ENCODE data around the gene TMEM214.

Gene TMEM214

GRCh38 chr2:27019931-27020855 lies 12.6 kb upstream of the TMEM214 start:
- TF ChIP-seq POLR2AphosphoS5 (IDR thresholded peaks at IDR 0.05; ENCODE audit: low read depth, low read length) (no peak), TAF1 (IDR thresholded peaks at IDR 0.05; ENCODE audit: borderline replicate concordance, insufficient read depth, low read length) (no peak), SIN3A (IDR thresholded peaks at IDR 0.05; ENCODE audit: borderline replicate concordance, insufficient read depth, low read length) (no peak), FOXP2 (optimal IDR thresholded peaks at IDR 0.05; ENCODE audit: borderline replicate concordance, extremely low read depth, extremely low read length, insufficient read depth) (no peak), REST (IDR thresholded peaks at IDR 0.05; ENCODE audit: insufficient read depth in 1 of 2, low read depth in 2 of 2, low read length in 2 of 2) (no peak)

GRCh38 chr2:27021253-27022049 lies 11.3 kb upstream of the TMEM214 start:
- TF ChIP-seq FOXP2 (optimal IDR thresholded peaks at IDR 0.05; ENCODE audit: borderline replicate concordance, extremely low read depth, extremely low read length, insufficient read depth) (no peak), TAF1 (IDR thresholded peaks at IDR 0.05; ENCODE audit: borderline replicate concordance, insufficient read depth, low read length) (no peak), POLR2AphosphoS5 (IDR thresholded peaks at IDR 0.05; ENCODE audit: low read depth, low read length) (no peak), SIN3A (IDR thresholded peaks at IDR 0.05; ENCODE audit: borderline replicate concordance, insufficient read depth, low read length) (no peak), REST (IDR thresholded peaks at IDR 0.05; ENCODE audit: insufficient read depth in 1 of 2, low read depth in 2 of 2, low read length in 2 of 2) (no peak)

- TF ChIP-seq SIN3A (IDR thresholded peaks at IDR 0.05; ENCODE audit: borderline replicate concordance, insufficient read depth, low read length) (no peak), POLR2AphosphoS5 (IDR thresholded peaks at IDR 0.05; ENCODE audit: low read depth, low read length) (no peak), TAF1 (IDR thresholded peaks at IDR 0.05; ENCODE audit: borderline replicate concordance, insufficient read depth, low read length) (no peak), FOXP2 (optimal IDR thresholded peaks at IDR 0.05; ENCODE audit: borderline replicate concordance, extremely low read depth, extremely low read length, insufficient read depth) (no peak), REST (IDR thresholded peaks at IDR 0.05; ENCODE audit: insufficient read depth in 1 of 2, low read depth in 2 of 2, low read length in 2 of 2) (no peak)
These were observed 9.0 kb upstream of the TMEM214 start for GRCh38 chr2:27023740-27024139.

- TF ChIP-seq REST (IDR thresholded peaks at IDR 0.05; ENCODE audit: insufficient read depth in 1 of 2, low read depth in 2 of 2, low read length in 2 of 2) (no peak), TAF1 (IDR thresholded peaks at IDR 0.05; ENCODE audit: borderline replicate concordance, insufficient read depth, low read length) (no peak), SIN3A (IDR thresholded peaks at IDR 0.05; ENCODE audit: borderline replicate concordance, insufficient read depth, low read length) (no peak), FOXP2 (optimal IDR thresholded peaks at IDR 0.05; ENCODE audit: borderline replicate concordance, extremely low read depth, extremely low read length, insufficient read depth) (no peak), POLR2AphosphoS5 (IDR thresholded peaks at IDR 0.05; ENCODE audit: low read depth, low read length) (no peak)
These were observed 8.6 kb upstream of the TMEM214 start for GRCh38 chr2:27024188-27024587.

All from PFSK-1 (cell line).